K562 (cell line): Measurements from ENCODE around the gene CAPRIN1. TPM values are rescaled to one million over a fixed set of nuclear protein-coding genes. Genes with fewer than 3 reads are reported as not detected.
A peak's percentile ranks its signal among the peaks of the same experiment; 100 is the strongest.

ENCODE experiments used
- ARID2 ChIP-seq: fragments of 450-650 bp; IDR thresholded peaks from 2 replicates; pipeline ENCODE4 v1.6.1; 2017; ENCODE audit warnings: antibody characterized with exemption, mild to moderate bottlenecking
- ATF1 ChIP-seq, 2 experiments: fragments of 450-650 bp in 1 of 2; IDR thresholded peaks; 2 replicates each; pipeline ENCODE4 v1.6.1; 2016; ENCODE audit warnings: missing compliant biosample characterization in 1 of 2, missing genetic modification characterization in 1 of 2
- CGGBP1 ChIP-seq: fragments of 250-450 bp; sonication (Bioruptor Pico); IDR thresholded peaks from 2 replicates; pipeline ENCODE4 v1.9.0; 2021; ENCODE audit warnings: mild to moderate bottlenecking
- E2F5 ChIP-seq: sonication (generic); formaldehyde crosslinking; IDR thresholded peaks from 2 replicates; pipeline ENCODE4 v1.8.0; 2022; ENCODE audit warnings: mild to moderate bottlenecking, missing genetic modification reagents
- FOXA1 ChIP-seq: fragments of 450-650 bp; IDR thresholded peaks from 2 replicates; pipeline ENCODE4 v1.6.1; 2016; ENCODE audit warnings: mild to moderate bottlenecking, borderline replicate concordance
- GTF2B ChIP-seq: IDR thresholded peaks from 2 replicates; pipeline ENCODE4 v1.6.1; 2011; ENCODE audit not compliant: insufficient read length; ENCODE audit errors: extremely low read depth
- HMG20A ChIP-seq: fragments of 450-650 bp; formaldehyde crosslinking; conservative IDR thresholded peaks from 2 replicates; pipeline ENCODE4 v1.4.0; 2020; ENCODE audit warnings: mild to moderate bottlenecking, mixed read lengths
- IRF9 ChIP-seq: fragments of 450-650 bp; IDR thresholded peaks from 2 replicates; pipeline ENCODE4 v1.6.1; 2016; ENCODE audit warnings: missing biosample characterization, missing genetic modification characterization
- MAFG ChIP-seq: fragments of 450-650 bp; conservative IDR thresholded peaks from 2 replicates; pipeline ENCODE4 v1.6.1; 2016; ENCODE audit warnings: missing genetic modification characterization, missing compliant biosample characterization
- MXI1 ChIP-seq: IDR thresholded peaks from 2 replicates; pipeline ENCODE4 v1.6.1; 2011; ENCODE audit warnings: low read depth, mild to moderate bottlenecking, improper control_type of control experiment, low read length
- NELFE ChIP-seq: IDR thresholded peaks from 2 replicates; pipeline ENCODE4 v1.6.1; 2011; ENCODE audit warnings: mild to moderate bottlenecking; ENCODE audit not compliant: insufficient read depth, insufficient read length
- POLR3G ChIP-seq: IDR thresholded peaks from 2 replicates; pipeline ENCODE4 v1.6.1; 2011; ENCODE audit not compliant: insufficient read length, insufficient replicate concordance; ENCODE audit errors: extremely low read depth
- REST ChIP-seq, 2 experiments: fragments of 450-650 bp; formaldehyde crosslinking in 1 of 2; IDR thresholded peaks; 2 replicates each; pipeline versions ENCODE4 v1.4.0 to v1.6.1; 2014 to 2020; ENCODE audit warnings: mild to moderate bottlenecking in 2 of 2, borderline replicate concordance in 1 of 2, low read depth in 1 of 2
- ZFP30 ChIP-seq: fragments of 250-450 bp; sonication (Bioruptor Pico); IDR thresholded peaks from 2 replicates; pipeline ENCODE4 v1.8.0; 2022; ENCODE audit warnings: moderate library complexity, mild to moderate bottlenecking, inconsistent platforms, borderline replicate concordance
- ZNF3 ChIP-seq: fragments of 250-450 bp; sonication (Bioruptor Pico); IDR thresholded peaks from 2 replicates; pipeline ENCODE4 v1.5.0; 2021; ENCODE audit warnings: mild to moderate bottlenecking, moderate library complexity
- ZNF668 ChIP-seq: fragments of 250-450 bp; sonication (Bioruptor Pico); IDR thresholded peaks from 2 replicates; pipeline ENCODE4 v1.8.0; 2022; ENCODE audit warnings: mild to moderate bottlenecking, inconsistent platforms
- ZNF696 ChIP-seq: fragments of 250-450 bp; sonication (Bioruptor Pico); conservative IDR thresholded peaks from 2 replicates; pipeline ENCODE4 v1.4.0; 2020; ENCODE audit warnings: mild to moderate bottlenecking, moderate library complexity
- polyA plus RNA-seq, 8 experiments: library from polyadenylated mRNA; depleted of rRNA in 4 of 8; stranded (reverse) in 5 of 8; unstranded in 3 of 8; fragments of >200 nt; fragmentation: Nextera tagmentation in 2 of 8; fragmentation: Illumina TruSeq in 1 of 8; extraction: Ambion mirVana in 2 of 8; extraction: Trizol in 1 of 8; gene quantifications; 2 replicates each; pipeline versions ENCODE4 v1.2.1 to v1.2.3, GENCODE V29; 2011 to 2014; ENCODE audit warnings: inconsistent platforms in 1 of 8, missing spikeins in 1 of 8
- total RNA-seq, 7 experiments: library from RNA; depleted of rRNA in 6 of 7; stranded (reverse); fragments of >200 nt in 6 of 7; fragmentation: Illumina TruSeq in 2 of 7; extraction: Trizol in 2 of 7; gene quantifications; 2 replicates each; pipeline versions ENCODE4 v1.2.1 to v1.2.3, GENCODE V29; 2011 to 2021; ENCODE audit warnings: low replicate concordance in 1 of 7

Gene CAPRIN1
- total and polyA plus RNA-seq, 9 of the 15 experiments (the other 6 are each of a cell fraction or from before 2014, with no cell fraction given): 49.6 to 271 (median 244) TPM

- no peak for TF ChIP-seq MXI1
- no peak; the same call in 1 of the 2 replicates for TF ChIP-seq ATF1 (CRISPR knock-in tag; IDR thresholded peaks at IDR 0.05)
- peak; percentile 52 for TF ChIP-seq ATF1 (tag; IDR thresholded peaks at IDR 0.05)
- TF ChIP-seq CGGBP1: no peak
- no peak for TF ChIP-seq FOXA1
- no peak for TF ChIP-seq E2F5 (CRISPR knock-in tag)
- no peak for TF ChIP-seq ZNF668 (CRISPR knock-in tag)
- TF ChIP-seq IRF9 (tag): no peak
- TF ChIP-seq ZNF3 (CRISPR knock-in tag): no peak
- no peak for TF ChIP-seq ARID2
- TF ChIP-seq NELFE: no peak
- no peak for TF ChIP-seq POLR3G
- no peak for TF ChIP-seq MAFG
- TF ChIP-seq ZFP30: no peak
- no peak for TF ChIP-seq ZNF696 (CRISPR knock-in tag)
- peak; percentile 52; the same call in 1 of the 2 replicates for TF ChIP-seq REST (IDR thresholded peaks at IDR 0.05; ENCODE audit: borderline replicate concordance)
- TF ChIP-seq REST (CRISPR knock-in tag; IDR thresholded peaks at IDR 0.05; ENCODE audit: low read depth): 0 out of 2 replicates have a peak, but pooled peaks have one; percentile 38
- TF ChIP-seq HMG20A: no peak
- TF ChIP-seq GTF2B: no peak
Observed at GRCh38 chr11:34052036-34052607, 591 bp downstream of the CAPRIN1 start (continued).
